Stimulated activated CD4-positive, alpha-beta T cell treated with anti-CD3 and anti-CD28 coated beads, TNF-alpha, amount 100 ng/mL, for 24 hours (primary cell): ENCODE results near the gene MSTN.
A peak's percentile ranks its signal among the peaks of the same experiment; 100 is the strongest.

Experiments
- DNase-seq, 3 experiments: peaks; one replicate each; pipeline ENCODE4 v3.0.0-alpha.2; 2020; ENCODE audit warnings: low read depth in 3 of 3

MSTN gene

DNA sequence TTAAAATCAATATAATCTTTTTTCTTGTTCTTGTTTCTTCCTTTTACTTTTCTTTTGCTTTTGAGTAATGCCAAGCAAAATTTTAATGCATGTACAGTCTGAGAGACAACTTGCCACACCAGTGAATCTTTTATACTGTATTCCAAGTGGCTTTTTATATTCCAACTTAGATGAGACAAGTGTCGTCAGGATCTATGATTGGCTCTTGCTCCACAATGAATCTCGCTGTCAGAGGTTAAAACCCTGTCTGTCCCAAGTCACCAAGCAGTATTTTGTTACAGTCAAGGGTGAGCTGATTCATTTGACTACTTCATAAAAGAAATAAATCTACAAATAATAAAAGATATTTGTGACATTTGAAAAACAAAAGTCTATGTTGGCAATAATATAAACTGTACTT, at the start of gene MSTN:
MSTN (minus strand) TSS at position 129 of the 400 bp plus-strand sequence. CDS start 133 bp downstream, outside the sequence.
- no peak for DNase-seq

DNA sequence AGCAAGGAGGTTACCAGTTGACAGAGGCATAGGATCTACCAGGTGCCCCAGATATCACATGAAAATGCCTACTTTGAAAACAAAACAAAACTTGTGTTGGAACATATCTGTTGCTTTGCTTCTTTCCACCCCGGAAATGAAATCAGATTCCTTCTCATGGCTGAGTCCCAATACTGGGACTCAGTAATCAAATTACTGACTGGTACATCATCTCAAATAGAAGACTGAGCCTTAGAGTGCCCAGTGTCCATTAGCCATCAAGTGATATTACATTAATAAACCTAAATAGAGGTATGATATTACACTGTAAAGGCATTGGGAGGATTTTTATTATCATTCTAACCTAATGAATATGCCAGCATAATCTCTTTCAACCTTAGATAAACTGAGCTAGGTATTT, 48.6 kb upstream of the MSTN start:
- DNase-seq: no peak

DNA sequence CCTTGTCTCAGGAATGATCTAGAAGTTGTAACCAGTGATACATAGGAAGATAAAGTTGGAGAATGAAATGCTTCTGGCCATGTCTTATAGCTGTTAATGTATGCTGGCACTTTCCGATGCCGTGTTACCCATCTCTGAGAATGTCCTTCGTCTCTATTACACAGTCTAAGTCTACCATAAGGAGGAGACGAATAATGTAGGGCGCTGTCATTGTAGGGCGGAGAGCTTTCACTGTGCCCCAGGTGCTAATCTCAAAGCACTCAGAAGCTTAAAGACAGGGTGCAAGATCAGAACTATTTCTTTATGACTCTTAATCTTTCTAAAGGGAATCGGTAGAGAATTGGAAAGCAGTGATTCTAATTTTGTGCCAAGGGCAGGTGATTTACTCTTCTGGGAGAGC, 48.2 kb upstream of the MSTN start:
- DNase-seq: no peak

DNA sequence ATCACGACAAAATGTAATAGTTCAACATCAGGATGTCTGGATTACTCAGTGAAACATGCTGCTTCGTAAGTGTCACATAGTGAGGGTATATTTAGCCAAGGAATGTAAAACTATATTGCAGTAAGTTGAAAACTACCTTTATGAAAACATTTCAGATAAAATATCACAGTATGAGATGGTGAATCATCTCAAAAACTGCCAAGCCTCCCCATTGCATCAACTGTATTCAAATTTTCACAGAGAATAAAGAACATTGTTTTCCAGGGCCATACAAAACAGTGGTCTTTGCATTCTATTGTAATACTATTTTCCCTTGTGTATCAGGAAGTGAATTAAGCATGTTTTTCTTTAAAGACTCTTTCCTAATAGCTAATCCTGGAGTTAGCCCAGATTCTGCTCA, 47.6 kb upstream of the MSTN start:
- DNase-seq: no peak

DNA sequence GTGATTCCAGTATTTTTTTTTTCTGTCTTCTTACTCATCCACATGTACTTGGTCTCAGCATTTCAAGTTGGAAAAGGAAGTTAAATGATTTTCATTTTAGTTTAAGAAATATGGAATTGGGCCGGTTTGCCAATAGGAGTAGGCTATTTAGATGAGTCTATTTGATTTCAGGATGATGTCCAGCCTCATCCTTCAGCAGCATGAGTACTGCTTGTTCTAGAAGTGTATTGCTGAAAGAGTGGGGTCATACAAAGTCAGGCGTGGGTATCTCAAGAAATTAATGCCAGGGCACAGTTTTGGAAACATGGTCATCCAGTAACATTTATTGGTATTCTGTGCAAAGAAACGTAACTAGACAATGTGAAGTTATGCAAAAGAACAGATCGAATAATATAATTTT, 44.9 kb upstream of the MSTN start:
- no peak for DNase-seq

DNA sequence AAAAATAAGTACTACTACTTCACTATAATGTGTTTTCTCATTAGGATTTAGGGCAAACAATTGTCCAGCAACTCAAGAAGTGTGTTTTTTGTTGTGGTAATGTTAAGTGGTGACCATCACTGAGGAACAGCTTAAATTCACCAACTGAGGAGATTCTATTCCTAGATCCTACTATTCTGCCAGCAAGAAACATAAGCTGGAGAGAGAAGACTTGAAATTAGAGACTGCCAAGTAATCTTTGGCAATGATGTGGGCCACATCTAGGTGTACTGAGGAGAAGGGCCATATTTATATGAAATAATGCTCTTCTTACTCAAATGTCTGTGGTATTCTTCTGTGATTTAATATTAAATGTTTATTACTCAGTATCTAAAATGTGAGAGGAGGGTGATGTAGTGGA, 44.3 kb upstream of the MSTN start:
- no peak for DNase-seq

DNA sequence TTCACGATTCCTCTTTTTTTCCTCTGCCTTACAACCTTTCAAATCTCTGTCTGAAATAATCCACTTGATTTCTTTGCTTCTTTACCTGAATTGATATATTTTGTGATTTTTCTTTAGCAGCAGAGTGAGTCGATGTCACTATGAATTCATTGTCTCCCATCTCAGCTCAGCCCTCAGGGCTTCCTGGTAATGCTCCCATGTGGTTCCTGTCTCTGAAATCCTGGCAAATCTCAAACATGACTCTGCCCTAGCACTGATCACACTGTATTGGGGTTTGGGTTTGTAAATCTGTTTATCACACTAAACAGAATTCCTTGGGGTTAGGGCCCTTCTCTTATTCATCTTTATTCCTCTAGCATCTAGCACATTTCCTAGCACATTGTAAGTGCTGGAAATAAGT, 43.0 kb upstream of the MSTN start:
- no peak for DNase-seq

DNA sequence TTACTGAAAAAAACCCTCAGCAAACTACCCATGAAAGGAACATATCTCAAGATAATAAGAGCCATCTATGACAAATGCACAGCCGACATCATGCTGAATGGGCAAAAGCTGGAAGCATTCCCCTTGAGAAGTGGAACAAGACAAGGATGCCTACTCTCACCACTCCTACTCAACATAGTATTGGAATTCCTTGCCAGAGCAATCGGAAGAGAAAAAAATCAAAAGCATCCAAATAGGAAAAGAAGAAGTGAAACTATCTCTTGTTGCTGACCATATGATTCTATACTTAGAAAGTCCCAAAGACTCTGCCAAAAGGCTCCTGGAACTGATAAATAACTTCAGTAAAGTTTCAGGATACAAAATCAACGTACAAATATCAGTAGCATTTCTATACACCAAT, 40.6 kb upstream of the MSTN start:
- no peak for DNase-seq

DNA sequence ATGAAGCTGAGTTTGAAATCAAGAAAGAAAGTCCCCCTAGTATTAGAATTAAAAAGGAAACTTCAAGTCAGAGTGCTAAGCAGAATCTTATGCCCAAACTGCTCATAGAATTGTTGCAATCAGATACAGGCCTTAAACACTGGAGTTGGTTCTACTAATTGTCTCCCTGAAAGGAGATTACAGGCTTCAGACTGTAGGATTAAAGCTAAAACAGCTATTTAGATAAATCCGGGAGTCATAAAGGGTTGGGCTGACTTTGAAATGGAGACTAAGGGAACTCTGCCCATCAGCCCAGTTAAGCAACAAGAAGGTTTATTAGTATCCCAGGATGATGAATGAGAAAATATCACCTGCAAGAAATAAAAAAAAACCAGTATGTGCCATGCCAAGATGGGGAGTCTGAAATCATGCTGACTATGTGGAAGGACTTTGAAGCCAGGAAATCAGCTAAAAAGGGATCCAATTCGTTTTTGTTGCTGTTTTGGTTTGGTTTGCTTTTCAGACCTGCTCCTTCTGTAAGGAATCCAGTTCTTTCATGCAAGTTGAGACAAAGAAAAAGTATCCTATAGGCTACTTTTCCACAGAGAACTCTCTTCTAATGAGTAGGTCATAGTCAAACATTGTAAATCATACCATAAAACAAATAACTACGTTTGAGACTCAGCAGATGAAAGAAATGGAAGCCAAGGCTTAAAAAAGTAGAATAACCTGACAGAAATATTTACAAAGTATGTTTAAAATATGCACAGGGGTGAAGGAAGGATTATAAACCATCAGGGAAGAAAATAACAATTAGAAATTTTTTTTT, 37.6 kb upstream of the MSTN start:
- no peak for DNase-seq

DNA sequence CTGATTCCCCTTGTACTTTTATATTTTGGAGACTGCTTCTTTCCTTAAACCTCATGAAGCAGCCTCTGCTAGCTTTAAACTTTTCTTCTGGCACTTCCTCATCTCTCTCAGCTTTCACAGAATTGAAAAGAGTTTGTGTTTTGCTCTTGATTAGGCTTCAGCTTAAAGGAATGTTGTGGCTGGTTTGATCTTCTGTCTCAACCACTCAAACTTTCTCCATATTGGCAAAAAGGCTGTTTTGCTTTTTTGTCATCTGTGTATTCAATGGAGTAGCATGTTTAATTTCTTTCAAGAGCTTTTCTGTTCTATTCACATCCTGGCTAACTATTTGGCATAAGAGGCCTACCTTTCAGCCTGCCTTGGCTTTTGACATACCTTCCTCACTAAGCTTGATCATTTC, 36.3 kb upstream of the MSTN start:
- DNase-seq: no peak

DNA sequence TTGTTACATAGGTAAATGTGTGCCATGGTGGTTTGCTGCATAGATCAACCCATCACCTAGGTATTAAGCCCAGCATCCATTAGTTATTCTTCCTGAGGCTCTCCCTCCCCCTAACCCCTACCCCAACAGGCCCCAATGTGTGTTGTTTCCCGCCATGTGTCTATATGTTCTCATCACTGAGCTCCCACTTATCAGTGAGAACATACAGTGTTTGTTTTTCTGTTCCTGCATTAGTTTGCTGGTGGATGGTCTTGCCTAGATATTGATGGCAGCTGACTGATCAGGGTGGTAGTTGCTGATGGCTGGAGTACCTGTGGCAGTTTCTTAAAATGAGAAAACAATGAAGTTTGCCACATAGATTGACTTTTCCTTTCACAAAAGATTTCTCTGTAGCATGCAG, 34.6 kb upstream of the MSTN start:
- no peak for DNase-seq

DNA sequence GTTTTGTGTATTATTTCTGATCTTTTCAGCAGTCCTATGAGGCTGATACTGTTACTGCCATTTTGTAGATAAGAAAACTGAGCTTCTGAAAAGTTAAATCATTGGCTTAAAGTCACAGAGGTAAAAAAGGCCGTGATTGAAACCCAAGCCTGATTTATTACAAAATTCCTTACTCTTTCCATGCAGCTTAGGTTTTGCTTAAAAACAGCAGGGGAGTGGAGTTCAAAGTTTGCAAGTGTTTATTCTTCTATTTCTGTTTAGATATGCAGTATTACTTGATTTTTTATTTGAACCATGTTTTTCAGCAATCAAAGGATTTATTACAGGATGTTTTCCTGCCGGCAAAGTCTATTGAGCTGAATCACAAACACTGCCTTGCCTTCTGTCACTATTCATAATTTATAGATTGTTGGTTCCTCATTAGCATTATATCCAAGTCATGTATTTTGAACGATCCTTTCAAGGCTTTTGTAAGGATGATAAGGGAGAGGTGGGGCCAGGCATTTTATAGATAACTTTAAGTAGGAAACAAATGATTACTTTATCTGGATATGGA, 31.9 kb upstream of the MSTN start:
- no peak for DNase-seq

DNA sequence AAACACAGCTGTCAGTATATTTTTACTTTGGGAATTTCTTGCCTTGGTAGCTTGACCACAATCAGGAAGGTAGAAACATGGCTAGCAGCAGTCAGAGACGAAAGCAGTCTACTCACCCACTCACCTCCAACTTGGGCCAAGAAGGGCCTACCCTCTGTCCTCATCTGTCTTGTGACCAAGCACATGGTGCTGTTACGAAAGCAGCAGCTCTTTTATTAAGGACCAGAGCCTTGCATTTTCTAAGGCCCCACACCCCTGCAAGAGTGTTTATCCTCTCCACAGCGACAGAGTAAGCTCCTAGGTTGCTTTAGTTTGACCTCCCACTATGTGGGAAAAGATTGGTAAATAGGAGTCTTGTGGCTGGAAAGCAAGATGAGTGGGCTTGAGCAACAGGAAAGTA, 31.3 kb upstream of the MSTN start:
- no peak for DNase-seq

DNA sequence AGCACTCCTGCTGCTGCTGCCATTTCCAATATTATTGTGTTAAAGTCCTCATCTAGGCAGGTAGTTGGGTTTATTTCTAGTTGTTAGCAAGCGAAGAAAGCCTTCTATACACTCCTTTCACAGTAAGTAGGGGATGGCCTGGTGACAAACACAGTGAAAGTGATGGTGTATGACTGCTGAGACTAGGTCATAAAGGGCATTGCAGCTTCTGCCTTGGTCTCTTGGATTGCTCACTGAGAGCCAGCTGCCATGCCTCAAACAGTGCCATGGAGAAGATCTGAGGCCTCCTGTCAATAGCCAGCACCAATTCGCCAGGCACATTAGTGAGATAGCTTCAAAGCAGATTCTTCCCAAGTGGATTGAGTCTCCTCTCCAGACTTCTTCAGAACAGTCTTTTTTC, 27.6 kb upstream of the MSTN start:
- DNase-seq: no peak

DNA sequence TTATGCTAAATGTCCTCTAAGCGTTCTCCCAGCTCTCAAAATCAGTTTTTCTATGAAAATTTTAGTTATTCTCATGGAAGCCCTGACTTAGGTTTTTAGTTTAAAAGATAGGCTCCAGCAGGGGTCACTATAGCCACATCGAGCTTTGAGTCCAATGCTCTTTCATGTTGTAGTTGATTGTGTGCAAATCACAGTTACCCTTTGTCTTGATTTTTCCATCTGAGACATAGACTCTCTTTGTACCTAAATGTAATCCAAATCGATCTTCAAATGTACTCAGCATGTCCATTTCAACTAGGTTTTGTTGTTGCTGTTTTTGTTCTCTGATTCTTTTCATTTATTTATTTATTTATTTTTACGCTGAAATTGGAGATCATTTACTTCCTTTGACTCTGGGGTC, 26.4 kb upstream of the MSTN start:
- DNase-seq: peak in 2 of 3 experiments; percentile 4 to 28

DNA sequence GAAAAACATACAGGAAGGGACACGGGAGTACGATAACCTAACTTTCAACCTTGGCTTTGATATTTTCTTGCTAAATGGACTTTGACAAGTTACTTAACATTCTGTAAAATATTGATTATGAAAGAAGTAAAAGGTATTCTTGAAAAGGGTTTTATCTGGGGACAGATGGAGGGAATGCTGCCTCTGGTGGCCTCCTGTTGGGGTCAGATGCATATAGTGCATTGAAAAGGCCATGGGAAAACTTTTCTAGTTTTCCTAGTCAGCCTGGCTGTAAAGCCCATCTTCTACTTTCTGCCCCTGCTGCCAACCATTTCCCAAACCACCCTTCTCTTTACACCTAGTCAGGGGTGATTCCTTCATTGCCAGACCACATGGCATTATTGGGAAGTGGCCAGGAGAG, 22.2 kb upstream of the MSTN start:
- DNase-seq: no peak

DNA sequence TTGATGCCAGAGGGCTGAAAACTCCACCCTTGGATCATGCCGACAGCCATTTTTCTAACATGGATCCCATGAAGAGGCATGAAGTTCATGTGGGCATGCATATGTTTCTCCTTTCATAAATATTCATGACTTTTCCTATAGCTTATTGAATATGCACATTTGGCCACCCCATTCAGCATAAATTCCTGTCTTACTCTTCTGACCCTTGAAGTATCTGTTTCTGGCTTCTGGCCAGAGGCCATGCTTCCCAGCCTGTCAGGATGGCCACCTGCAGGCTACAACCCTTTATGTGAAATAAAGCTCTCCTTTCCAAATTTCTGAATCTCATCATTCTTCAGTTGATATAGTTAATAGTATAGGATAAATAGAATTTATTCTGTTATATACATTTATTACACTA, 19.6 kb upstream of the MSTN start:
- DNase-seq: no peak

DNA sequence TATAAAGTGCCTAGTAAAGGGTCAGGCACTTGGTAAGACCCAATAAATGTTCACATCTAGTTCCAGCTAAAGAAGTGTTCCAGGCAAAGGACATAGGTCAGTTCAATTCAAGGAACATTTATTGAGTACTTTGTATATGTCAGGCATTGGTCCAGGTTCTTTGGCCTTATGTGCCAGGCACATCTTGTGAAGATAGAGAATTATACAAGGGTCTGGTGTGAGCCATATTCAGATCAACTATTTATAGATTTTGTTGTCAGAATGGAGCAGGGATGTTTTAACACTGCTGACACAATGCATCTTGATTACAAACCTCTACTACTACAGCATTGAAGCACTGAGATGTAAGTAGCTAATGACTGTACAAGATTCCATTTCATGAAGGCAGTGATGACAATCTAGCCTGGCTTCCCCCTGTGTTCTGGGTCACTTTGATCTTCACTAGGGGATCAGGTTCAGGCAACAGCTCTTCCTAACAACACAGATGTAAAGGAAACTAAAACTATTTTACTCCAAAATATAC, 18.1 kb upstream of the MSTN start:
- DNase-seq: no peak

DNA sequence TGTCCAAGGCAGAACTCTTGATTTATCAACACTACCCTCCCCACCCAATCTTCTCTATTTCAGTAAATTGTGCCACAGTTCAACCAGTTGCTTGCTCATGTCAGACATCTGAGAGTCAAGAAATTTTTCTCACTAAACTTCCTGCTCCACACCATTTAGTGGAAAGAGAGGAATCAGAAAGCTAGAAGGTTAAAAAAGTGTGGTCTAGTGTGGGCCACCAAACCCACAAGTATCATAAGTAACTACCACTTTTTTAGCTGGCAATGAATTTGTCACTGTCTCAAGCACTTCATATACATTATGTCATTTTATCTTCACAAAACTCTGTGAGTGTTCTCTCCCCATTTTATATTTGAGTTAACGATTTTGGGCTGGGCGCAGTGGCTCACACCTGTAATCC, 16.6 kb upstream of the MSTN start:
- DNase-seq: no peak

DNA sequence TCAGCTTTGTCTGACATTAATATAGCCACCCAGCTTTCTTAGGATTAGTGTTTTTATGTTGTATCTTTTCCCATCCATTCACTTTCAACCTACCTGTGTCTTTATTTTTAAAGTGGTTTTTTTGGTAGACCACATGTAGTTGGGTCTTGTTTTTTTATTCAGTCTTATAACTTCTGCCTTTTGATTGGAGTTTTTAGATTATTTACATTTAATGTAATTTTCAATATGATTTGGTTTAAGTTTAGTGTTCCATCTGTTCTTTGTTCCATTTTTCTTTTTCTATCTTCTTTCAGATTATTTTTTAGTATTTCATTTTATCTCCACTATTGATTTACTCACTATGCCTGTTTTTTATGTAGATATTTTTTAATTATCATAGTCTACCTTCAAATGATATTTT, 13.1 kb upstream of the MSTN start:
- no peak for DNase-seq

DNA sequence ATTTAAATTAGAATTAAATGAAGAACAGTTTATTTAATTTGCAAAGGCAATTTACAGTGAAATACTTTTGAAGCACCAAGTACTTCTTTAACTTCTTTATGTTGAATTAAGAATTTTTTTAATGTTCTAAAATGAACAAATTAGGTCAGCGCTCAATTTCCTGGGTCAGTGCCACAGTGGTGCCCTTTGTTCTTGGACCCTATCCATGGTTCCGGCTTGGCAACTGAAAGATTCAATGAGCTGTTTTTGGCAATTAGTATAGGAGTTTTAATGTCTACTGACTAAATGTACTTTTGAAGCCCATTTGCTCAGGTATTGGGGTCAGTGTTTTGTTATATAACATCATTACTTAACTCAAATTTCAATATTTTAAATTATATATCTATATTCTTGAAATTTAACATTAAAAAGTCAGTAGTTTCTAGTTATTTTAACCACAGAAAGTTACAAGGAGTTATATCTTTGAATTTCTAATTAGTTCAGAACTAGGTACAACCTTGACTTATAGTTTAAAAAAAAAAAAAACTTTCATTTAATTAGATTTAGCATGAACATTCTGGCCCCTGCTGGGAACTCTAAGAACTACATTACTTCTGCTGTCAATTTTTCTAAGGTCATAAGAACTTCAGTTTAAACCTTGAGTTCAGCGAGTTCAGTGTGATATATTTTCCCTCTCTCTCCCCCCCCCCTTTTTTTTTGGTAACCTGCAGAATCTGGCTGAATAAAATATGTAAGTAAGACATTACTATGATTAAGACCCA, 7.6 kb upstream of the MSTN start:
- DNase-seq: peak in 1 of 3 experiments; percentile 7

DNA sequence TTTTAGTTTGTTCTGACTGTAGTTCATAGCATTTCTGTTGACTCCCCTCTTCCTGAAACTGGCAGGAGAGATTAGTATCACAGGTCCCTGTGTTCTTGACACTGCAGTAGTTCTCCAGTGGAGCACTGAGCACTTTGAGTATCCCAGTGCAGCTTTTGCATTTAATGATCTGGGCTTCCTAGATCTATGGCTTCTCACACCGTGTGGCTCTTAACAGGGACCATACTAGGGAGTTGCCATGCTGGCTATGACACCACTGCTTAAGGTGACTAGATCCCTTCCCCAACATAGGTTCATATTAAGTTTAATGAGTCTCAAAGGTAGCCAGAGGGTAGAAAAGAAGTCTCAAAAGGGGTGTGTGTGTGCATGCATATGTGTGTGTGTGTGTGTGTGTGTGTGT, 6.2 kb upstream of the MSTN start:
- DNase-seq: no peak

DNA sequence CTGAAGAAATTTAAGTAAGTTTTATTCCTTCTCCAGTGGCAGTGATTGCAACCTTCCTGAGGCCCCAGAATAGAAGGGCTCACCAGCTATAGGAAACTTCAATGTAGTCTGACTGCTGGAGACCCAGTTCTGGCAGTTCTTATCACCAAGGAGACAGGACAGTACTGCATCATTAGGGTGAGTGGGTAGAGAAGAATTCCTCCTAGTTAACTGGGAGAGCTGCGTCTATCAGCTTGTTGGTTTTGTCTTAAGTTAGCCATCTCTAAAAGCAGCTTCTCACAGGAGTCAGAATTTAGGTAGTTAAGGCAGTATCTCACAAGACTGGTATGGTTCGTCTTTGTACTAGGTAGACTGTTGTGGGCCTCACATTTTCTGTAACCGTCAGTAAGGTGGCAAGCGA, 3.3 kb upstream of the MSTN start:
- DNase-seq: no peak
